ENCODE data around the gene PTGDR.
A peak's percentile ranks its signal among the peaks of the same experiment; 100 is the strongest.

Gene PTGDR, protein sequence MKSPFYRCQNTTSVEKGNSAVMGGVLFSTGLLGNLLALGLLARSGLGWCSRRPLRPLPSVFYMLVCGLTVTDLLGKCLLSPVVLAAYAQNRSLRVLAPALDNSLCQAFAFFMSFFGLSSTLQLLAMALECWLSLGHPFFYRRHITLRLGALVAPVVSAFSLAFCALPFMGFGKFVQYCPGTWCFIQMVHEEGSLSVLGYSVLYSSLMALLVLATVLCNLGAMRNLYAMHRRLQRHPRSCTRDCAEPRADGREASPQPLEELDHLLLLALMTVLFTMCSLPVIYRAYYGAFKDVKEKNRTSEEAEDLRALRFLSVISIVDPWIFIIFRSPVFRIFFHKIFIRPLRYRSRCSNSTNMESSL

DNA sequence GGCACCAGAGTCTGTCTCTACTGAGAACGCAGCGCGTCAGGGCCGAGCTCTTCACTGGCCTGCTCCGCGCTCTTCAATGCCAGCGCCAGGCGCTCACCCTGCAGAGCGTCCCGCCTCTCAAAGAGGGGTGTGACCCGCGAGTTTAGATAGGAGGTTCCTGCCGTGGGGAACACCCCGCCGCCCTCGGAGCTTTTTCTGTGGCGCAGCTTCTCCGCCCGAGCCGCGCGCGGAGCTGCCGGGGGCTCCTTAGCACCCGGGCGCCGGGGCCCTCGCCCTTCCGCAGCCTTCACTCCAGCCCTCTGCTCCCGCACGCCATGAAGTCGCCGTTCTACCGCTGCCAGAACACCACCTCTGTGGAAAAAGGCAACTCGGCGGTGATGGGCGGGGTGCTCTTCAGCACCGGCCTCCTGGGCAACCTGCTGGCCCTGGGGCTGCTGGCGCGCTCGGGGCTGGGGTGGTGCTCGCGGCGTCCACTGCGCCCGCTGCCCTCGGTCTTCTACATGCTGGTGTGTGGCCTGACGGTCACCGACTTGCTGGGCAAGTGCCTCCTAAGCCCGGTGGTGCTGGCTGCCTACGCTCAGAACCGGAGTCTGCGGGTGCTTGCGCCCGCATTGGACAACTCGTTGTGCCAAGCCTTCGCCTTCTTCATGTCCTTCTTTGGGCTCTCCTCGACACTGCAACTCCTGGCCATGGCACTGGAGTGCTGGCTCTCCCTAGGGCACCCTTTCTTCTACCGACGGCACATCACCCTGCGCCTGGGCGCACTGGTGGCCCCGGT lies at the start of gene PTGDR:
Gene PTGDR, plus strand, starts transcription at position 198 of the 778 bp plus-strand sequence. Its CDS starts 117 bp downstream, at position 315.
- peak; percentile 65 for DNase-seq

DNA sequence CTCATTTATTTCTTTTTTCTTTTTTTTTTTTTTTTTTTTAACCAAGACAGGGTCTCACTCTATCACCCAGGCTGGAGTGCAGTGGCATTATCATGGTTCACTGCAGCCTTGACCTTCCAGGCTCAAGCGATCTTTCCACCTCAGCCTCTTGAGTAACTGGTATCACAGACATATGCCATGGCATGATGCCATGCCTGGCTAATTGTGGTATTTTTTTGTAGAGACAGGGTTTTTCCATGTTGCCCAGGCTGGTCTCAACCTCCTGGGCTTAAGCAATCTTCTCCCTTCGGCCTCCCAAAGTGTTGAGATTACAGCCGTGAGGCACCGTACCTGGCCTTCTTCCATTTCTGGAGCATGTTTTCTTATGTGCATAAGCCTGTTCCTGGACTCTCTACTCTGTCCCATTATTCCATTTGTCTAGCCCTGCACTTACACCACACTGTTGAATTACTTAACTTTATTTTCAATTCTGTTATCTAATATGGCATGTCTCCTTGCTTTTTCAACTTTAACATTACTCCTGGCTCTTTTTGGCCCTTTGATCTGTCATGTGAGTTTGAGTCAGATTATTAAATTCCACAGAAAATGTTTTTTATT lies 47.9 kb upstream of the PTGDR start:
- DNase-seq: no peak

DNA sequence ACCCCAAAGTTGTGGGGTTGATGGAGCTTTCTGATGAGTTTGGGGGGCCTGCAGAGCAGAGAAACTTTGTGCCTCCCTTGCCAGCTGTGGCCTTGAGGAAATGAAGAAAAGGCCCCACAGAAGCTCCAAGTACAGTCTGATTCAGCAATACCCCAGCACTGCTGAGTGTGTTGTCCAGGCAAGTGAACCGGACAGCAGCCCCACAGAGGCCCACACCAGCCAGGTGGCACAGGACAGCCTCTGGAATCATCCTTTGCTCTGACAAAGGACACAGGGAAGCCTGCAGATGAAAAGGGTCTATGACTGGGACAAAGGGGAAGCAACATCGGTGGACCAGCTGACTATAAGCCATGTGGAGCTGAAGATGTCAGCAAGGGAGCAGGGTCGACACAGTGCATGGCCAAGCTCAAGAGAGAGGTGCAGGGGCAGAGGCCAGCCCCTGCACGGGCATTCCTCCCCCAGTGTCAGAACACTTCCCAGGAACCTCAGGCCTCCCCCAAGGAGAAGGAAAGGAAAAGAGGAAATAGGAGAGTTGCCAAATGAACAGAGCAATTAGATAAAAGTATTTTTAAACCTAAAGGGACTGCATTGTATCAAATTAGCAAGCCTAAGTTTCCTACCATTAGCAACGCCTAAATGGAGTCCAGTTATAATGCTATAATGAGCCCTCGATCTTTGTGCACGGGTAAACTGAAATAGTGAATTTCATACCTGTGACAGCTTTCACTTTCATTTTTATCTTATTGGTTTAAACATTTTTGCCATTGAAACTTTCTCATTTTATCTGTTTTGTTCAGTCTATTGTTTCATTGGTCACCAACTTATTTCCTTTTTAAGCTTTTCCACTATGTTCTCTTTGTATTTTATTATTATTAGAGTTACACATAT lies 46.3 kb upstream of the PTGDR start:
- DNase-seq: peak; percentile 41

DNA sequence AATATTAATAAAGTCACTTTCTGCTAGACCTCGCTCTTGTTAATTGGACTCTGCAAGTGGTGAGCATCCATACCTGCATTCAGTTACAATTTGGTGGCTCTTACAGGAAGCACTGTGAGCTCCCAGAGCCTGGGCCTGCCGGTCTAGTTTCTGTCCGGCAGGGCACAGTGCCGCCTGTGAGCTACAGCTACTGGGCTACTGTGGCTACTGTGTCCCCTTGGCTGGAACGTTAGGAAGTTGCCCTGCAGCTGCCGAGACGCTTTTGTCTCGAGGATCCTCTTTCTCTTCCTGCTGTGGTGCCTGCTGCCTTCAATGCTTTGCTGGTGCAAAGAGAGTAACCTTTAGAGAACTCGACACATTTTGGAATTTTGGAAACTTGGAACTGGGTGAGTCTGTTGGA lies 44.6 kb upstream of the PTGDR start:
- no peak for DNase-seq

DNA sequence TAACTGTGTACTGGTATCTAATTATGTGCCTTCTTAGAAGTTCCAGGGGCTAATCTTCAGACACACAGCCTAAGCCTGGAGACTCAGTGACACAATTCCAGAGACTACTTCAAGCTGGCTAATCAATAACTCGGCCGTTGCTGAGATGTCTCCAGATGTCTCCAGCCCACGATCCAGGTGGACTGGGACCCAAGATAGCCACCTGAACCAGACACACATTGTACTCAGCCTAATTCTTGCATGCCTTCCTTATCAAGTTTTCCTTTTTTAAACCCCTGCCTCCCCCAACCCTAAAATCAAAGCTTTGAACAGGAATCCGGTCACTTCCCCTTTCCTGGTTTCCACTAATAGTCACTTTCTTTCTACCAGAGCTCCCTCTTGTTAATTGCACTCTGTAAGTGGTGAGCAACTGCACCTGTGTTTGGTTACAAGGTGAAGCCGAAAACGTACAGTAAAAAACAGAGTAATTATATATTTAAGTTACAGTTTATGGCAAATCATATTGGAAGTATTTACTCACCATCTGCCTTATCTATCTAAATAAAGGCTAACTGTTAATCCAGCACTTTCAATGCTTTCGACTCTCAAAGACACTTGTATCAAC lies 39.8 kb upstream of the PTGDR start:
- DNase-seq: no peak

DNA sequence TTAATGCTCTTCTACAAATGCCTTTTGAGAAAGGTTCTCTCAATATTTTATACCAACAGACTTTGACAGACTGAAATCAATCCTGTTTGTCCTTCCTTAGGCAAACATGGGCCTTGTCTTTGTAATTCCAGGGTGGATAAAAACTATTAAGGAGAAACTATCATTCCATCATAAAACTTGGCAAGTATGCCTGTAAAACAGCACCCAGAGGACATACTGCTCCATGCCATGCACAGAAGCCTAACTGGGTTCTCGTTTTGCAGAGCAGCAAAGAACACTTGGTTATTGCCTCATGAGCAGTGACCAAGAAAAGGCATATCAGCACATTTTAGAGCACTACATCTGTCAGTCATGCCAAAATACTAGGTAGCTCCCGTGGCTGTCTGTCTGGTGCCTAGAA lies 33.8 kb upstream of the PTGDR start:
- DNase-seq: no peak

DNA sequence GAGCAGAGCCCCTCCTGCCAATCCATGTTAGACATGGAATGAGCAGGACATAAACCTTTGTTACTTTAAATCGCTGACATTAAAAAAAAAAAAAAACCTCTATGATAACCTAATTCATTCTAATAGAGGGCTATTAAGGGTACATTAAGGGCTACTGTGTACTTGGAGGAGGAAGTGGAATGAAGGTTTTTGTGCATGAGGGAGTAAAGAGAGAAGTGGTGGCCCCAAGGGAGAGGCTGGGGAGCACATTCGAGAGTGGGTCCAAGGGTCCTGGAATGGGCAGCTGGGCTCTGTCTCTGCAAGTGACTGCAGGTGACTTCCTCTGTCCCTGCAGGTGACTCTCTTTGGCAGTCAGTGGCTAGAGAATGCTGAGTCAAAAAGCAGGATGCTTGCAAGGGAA lies 32.1 kb upstream of the PTGDR start:
- DNase-seq: no peak

DNA sequence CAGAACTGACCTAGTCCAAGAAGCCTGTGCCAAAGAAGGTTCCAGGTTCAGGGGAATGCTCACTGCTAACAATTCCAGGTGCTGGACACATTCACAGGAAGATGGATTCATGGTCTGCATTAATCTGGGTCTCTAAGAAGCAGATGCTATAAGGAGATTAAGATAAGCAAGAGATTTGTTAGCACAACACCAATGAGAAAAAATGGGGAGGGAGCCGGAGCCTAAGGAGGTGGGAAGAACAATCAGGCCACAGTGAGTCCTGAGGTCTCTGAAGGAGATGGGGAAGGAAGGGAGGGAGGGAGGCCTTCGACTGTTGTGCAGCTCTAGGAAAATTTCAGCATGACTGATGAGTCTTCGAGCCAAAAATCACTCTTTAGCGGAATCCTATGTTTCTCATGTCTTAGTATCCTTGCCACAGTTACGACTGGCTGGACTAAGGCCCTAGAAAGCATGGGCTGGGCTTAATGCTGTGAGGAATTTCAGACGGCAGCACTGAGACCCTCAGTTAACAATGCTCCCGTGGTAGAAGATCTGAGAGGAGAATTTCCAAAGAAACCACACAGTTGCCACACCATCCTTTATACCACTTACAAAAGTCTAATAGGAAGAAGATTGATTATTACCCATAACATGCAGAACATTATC lies 31.5 kb upstream of the PTGDR start:
- no peak for DNase-seq

DNA sequence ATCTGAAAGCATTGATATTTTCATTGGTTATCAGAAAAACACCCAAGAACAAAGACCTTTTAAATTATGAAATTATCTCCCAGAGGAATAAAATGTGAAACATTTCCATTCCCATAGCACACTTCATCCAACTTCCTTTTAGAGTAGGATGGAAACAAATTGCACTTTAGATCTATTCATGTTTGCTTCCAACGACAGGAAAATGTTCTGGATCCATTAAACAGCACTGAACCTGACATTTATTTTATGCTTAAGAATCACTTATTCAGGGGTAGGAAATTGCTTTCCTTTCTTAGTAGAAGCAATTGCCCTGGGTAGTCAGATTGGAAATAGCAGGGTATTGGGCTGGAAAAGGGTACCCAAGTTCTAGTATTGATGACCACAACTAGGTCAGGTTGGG lies 28.8 kb upstream of the PTGDR start:
- no peak for DNase-seq

DNA sequence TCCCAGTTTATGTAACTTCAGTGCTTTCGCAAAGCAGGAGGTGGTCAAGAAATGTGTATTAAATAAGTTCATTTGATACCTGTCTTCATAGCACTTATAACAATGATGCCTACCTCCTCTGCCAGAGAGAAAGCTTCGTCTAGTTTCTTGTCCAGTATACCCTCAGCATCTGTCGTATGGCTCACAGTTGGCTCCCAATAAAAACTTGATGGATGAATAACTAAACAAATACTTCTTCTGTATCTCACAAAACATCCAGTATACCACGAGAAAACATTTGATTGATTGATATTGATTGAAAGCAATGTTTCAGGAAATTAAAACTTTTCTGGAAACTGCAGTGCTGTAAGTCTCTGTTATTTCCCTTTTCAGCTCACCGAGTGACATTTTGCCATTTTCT lies 26.9 kb upstream of the PTGDR start:
- no peak for DNase-seq

DNA sequence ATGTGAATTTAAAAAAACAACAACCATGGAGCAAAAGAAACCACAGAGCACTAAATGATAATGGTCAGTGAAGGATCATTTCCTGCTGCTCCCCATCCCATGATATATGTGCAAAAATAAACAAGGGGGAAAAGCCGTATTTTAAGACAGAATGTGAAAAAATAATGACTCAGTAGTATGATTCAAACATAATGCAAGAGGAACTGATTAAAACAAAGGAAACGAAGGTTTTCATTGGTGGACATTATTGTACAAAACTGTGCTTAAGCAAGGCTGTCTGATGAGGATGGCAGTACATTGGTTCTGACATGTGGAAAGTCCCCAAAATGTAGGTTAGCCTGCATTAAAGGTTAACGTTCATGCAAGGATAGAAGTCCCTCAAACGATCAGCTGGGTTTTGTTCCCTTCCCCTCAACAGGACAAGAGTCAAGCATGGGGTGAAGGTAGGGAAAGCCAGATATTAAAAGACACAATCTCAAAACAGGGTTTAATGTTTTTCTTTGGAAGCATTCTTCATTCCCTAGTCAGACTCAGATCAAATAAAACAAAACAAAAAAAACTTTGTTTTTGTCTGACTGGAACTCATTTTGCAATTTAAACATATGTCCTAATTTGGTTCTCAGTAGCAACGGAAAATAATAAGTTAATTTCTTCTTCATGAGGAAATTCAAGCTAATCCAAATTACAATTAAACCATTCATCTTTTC lies 26.3 kb upstream of the PTGDR start:
- no peak for DNase-seq

DNA sequence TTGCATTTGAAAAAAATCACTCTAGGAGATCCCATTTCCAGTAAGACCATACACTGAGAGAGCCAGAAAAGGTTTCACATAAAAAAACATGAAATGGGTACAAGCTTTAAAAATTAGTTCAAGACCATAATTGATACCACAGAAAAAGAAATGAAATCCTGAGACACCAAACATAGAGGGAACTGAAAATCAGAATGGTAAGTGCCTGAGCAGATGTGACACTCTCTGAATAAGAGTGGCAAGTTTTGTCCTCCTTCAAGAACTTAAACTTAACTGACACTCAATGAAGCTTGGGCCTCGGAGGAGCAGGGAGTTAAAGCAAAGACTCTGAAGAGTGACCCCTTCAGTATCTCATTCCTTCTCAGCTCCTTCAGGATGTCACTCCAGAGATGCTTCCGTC lies 23.2 kb upstream of the PTGDR start:
- DNase-seq: no peak

DNA sequence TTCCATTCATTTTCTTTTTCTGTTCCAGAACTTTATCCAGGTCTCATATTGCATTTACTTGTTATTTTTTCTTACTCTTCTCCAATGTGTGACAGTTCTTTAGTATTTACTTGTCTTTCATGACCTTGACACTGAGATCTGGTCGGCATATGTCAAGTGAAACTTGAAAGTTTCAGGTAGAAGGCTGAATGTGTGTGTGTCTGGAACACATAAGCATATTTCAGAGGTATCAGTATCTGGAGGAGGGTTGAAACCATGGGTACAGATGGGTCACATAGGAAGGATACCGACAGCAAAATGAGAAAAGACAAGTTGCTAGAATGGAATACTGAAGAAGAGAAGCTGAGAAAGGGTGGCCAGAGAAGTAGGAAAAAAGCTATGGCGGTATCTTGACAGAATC lies 22.5 kb upstream of the PTGDR start:
- no peak for DNase-seq

DNA sequence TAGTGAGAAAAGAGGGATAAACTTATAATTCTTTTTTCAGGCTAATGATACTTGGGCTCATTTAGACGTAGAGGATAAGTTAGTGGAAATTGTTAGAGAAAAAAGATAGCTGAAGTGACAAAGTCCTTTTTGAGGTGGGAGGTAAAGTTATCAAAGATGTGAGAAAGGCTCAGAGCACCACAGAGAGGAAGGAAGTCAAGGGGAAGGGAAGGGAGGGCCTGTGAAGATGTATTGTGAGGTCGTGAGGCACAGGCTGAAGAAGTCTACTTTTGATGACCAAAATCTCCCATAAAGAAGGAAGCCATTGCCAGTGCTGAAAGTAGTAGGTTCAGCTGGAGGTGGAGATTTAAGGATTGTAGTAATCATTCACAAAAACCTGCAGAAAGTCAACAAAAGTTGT lies 19.4 kb upstream of the PTGDR start:
- DNase-seq: peak; percentile 45

DNA sequence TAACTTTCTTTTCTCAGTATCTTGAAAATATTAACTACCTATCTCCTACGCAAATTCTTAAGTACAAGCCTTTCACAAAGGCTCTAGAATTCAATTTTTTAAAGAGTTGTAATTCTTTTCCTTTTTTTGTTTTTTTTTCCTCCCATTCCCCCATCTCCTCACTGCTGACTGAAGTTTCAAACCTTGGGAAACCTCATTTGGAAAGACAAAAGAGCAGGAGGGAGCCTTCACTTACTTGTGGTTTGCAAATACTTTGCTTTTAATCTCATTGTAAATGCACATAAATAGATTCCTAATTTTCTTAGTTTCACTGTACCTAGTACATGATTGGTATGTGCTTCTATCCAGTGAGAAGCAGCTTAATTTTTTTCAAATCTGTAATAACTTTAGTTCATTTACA lies 15.8 kb upstream of the PTGDR start:
- no peak for DNase-seq

DNA sequence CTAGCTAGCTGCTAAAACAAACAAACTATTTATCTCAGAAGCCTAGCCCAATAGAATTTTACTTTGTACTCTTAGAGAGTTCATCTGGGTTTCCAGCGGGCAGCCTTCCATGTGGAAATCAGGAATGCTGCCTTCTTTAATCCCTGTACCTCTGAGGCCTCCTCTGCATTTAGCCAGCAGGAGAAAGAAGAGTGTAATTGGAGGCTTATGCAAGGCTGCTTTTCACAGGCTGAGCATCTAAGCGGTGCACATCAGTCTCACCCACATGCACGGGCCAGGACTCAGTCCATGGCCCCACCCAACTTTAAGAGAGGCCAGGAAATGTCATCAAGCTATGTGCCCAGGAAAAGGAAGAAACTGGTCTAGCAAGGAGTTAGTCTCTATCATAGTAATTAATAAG lies 14.0 kb upstream of the PTGDR start:
- no peak for DNase-seq

DNA sequence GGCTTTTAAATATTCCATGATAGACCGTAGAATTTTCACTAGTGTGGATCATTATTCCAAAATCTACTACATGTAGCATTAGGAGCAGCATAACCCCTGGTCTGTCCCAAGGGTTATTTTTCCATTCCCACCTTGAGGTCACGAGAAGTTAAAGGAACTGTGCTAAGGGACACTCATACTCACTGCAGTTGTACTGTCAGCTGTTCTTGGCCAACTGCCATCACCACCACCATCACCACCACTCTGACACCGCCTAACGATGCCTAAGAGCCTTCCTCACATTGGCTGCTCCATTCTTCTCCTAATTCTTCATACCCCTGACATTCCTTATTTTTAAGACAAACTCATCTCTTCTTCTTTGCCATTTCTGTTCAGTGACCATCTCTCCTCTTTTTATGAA lies 13.4 kb upstream of the PTGDR start:
- DNase-seq: no peak

DNA sequence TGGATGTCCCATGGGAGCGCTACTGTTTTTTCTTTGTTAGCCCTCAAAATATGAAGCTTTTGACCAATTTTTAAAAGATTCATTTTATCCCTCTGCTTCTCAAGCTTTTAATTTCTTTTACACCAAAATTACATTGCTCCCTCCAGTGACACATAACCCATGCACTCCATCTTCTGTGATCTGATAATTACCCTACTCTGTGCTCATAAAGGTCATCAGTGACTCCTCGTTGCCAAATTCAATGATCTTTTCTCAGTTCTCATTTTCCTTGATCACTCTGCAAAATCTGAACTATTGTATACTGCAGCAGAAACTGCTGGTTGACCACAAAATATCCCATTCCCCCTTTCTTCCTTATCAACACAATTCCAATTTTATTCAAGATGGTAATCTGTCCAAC lies 8.7 kb upstream of the PTGDR start:
- DNase-seq: no peak

DNA sequence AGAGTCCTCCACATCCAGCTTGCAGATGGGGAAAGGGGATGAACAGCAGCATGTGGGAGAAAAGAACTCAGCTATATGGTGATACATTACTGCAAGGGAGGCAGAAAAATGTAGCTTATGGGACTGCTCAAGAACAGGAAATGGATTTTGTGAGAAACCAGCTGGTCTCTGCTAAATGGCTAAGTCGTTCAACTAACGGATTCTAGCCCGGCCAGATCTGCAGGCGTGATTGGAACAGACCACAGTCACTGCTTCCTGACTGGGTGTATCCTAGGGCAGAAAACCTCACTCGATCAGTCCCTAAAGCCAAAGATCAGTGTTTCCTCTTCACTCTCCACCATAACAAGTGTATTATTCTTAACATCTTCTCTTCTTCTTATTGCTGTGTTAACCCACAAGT lies 8.1 kb upstream of the PTGDR start:
- DNase-seq: peak; percentile 19

DNA sequence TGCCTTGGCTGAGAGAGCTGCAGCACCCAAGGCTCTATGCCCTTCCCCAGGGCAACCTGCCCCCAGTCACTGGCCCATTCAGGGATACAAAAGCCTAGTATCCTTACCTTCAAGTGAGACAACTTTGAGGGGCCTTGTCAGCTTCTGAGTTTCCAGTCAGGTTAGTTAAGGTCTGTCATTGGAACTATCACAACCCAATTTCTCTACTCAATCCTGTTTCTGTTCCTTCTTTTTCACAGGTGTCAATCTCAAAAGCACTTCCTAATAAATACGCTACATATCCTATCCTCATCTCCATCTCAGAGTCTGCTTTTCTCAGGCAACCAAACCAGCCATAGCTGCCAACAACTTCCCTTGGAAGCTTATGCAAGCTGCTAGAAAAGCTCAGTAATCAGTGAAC lies 4.9 kb upstream of the PTGDR start:
- no peak for DNase-seq

DNA sequence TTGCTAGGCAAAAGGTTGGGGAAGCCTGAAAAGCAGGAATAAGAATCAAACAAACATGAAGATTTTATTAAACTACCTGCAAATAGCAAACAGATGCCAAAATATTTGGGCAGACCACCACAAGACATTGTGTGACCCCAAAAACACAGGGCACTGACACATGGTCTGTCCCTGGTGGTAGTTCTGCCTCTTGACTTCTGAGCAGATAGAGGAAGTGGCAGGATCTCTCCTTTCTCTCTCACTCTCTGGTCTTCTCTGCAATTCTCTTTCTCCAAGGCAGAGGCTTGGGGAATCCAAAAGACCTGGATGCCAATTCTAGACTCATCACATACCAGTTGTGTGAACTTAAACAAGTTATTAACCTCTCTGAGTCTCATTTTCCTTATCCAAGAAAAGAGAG lies 4.3 kb upstream of the PTGDR start:
- no peak for DNase-seq

Measured in CD4-positive, alpha-beta T cell treated with Interleukin-17A for 1 hour (primary cell).